Esophagus (tissue), 2 donors: ENCODE results near the gene CDYL2. TPM values are rescaled to one million over a fixed set of nuclear protein-coding genes. Genes with fewer than 3 reads are reported as not detected.
"Not testable (repeated sequence)": the region's sequence is repeated elsewhere in the genome, so short reads cannot be mapped to it uniquely, and the experiment has no call there.

ENCODE experiments used
- H3K27ac ChIP-seq, 2 donors: one replicate each; pipeline ENCODE4 v1.5.1; 2013; ENCODE audit warnings: low read depth in 2 of 2, mild to moderate bottlenecking in 2 of 2, inconsistent platforms in 1 of 2, low read length in 1 of 2, moderate library complexity in 1 of 2
- H3K27me3 ChIP-seq, 2 donors: one replicate each; pipeline ENCODE4 v1.6.1; 2013; ENCODE audit warnings: low read length in 2 of 2, control low read depth in 1 of 2, mild to moderate bottlenecking in 1 of 2; ENCODE audit not compliant: insufficient read depth in 2 of 2, control insufficient read depth in 1 of 2
- H3K36me3 ChIP-seq, 2 donors: one replicate each; pipeline ENCODE4 v1.6.1; 2013; ENCODE audit warnings: low read length in 1 of 2; ENCODE audit not compliant: control insufficient read depth in 2 of 2, insufficient read depth in 2 of 2
- H3K4me1 ChIP-seq, 2 donors: one replicate each; pipeline ENCODE4 v1.6.1; 2013; ENCODE audit warnings: low read length in 1 of 2; ENCODE audit not compliant: control insufficient read depth in 2 of 2, insufficient read depth in 2 of 2
- H3K4me3 ChIP-seq, 2 donors: one replicate each; pipeline ENCODE4 v1.5.1; 2013; ENCODE audit warnings: low read length in 2 of 2, mild to moderate bottlenecking in 2 of 2, low read depth in 1 of 2, moderate library complexity in 1 of 2
- H3K9me3 ChIP-seq, 2 donors: one replicate each; pipeline ENCODE4 v1.6.1; 2013; ENCODE audit warnings: mild to moderate bottlenecking in 2 of 2, low read depth in 1 of 2, low read length in 1 of 2, moderate library complexity in 1 of 2; ENCODE audit not compliant: control insufficient read depth in 2 of 2, insufficient read depth in 1 of 2
- WGBS, 2 donors: extraction: QIAGEN DNeasy Blood & Tissue Kit; methylation state at CpG; one replicate each; pipeline ENCODE4 v1.1.7; 2013; 5-methylcytosine and 5-hydroxymethylcytosine counted together
- polyA plus RNA-seq, 2 donors: library from polyadenylated mRNA; stranded (reverse); fragments of 200-250 nt; gene quantifications; one replicate each; pipeline ENCODE4 v1.2.3, GENCODE V29; 2013
- donor health status: healthy with polysubstance abuse.
- donor health status: Bipolar disorder and iron deficiency.

CDYL2 gene
- polyA plus RNA-seq, 2 donors = 0.39 to 0.65 TPM

DNA sequence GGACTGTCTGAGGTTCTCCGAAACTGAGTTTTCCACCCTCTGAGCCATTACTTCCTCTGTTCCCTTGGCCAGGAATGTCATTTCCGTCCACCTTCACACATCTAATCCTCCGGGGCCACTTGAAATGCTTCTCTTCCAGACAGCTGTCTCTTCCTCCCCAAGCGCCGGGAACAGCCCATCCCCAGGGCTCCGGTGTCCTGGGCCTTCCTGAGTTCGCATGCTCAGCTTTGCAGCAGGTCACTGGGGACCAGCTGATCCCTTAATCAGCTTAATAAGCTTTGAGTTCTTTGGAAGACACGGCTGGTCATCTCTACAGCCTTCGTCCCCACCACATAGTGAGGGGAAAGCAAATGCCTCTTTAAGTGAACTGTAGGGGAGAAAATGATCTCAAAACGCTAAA, 140.2 kb downstream of the CDYL2 start:
- H3K36me3 ChIP-seq = no peaks in the 10 kb centered on the region
- peaks cover 0 to 3% of the 10 kb centered on the region in 2 donors for H3K4me1 ChIP-seq
- H3K4me3 ChIP-seq = no peak overlapping the region
- no peak overlapping the region for H3K27ac ChIP-seq
- no peaks in the 10 kb centered on the region for H3K9me3 ChIP-seq
- WGBS, 2 donors = 79 to 89% methylated on average over 10 of the region's 10 CpGs
- no peaks in the 10 kb centered on the region for H3K27me3 ChIP-seq

GRCh38 chr16:80663078-80663477, 141.3 kb downstream of the CDYL2 start:
- Histone ChIP-seq H3K4me3 (no peak overlapping the region), H3K4me1 (peaks cover 0 to 3% of the 10 kb centered on the region in 2 donors), H3K27me3 (no peaks in the 10 kb centered on the region), H3K27ac (no peak overlapping the region), H3K9me3 (no peaks in the 10 kb centered on the region), H3K36me3 (no peaks in the 10 kb centered on the region)
- WGBS, 2 donors = 89 to 93% methylated on average over 1 of the region's 1 CpG

GRCh38 chr16:80659865-80660264, 144.5 kb downstream of the CDYL2 start:
- H3K4me3 ChIP-seq = no peak overlapping the region
- H3K27me3 ChIP-seq = no peaks in the 10 kb centered on the region
- no peaks in the 10 kb centered on the region for H3K9me3 ChIP-seq
- H3K36me3 ChIP-seq = no peaks in the 10 kb centered on the region
- no peaks in the 10 kb centered on the region for H3K4me1 ChIP-seq
- no peak overlapping the region for H3K27ac ChIP-seq
- 95 to 100% methylated on average over 1 of the region's 1 CpG for WGBS, 2 donors

DNA sequence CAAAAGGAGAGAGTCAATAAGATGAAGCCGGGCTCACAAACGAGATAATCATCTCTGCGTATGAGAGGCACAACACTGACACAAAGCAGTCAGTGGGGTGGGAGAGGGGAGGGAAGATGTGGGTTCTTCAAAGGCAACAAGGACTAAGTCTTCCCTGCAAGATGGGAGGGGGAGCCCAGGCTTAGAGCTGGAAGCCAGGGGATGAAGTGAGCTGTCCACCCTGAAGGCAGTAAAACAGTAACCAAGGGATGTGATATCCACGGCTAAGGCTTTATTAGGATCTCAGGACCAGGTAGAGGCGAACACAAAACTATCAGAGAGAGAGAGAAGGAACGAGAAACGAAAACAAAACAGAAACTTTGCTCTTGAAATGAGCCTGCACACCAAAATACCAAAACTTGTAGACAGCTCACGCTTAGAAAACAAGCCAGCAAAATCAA, 147.7 kb downstream of the CDYL2 start:
- WGBS, 2 donors = 50 to 67% methylated on average over 8 of the region's 8 CpGs
- Histone ChIP-seq H3K36me3 (no peaks in the 10 kb centered on the region), H3K4me1 (no peaks in the 10 kb centered on the region), H3K27me3 (no peaks in the 10 kb centered on the region), H3K9me3 (no peaks in the 10 kb centered on the region), H3K27ac (no peak overlapping the region), H3K4me3 (no peak overlapping the region)

DNA sequence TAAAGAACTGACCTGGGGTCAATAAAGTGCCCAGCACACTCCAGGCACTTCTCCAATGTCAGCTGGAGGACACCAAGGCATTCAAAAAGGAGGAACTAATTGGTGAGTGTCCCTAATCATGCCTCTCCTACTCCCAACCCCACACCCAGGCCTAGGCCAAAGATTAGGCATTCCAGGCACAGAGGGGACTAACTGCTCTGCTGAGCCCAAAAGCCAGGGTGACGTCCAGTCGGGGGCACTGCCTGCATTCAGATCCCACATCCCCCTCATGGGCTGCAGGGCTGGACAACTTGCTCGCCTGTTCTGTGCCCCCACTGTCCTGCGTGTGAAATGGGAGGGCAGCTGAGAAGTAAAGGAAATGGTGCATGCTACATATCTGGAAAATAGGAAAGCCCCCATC, 148.2 kb downstream of the CDYL2 start:
- Histone ChIP-seq H3K4me3 (no peak overlapping the region), H3K27ac (no peak overlapping the region), H3K36me3 (no peaks in the 10 kb centered on the region), H3K27me3 (no peaks in the 10 kb centered on the region), H3K9me3 (no peaks in the 10 kb centered on the region), H3K4me1 (no peaks in the 10 kb centered on the region)
- WGBS, 2 donors = 78 to 80% methylated on average over 4 of the region's 4 CpGs

DNA sequence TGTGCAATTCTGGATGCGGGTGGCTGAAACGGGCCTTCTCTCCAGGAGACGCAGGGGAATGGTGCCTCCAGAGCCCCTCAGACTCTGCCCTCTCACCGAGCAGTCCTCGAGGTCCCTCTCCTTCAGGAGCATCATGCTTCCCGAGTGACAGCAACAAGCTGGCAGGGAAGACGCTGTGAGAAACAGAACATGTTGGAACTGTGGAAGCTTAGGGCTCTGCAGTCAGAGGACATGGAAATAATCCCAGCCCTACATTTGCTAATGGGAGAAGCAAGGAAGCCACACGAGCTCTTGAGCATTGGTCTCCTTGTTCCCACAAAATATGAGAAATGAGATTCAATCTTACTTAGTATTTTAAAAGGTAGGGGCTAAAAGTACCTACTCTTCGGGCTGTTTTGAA, 148.6 kb downstream of the CDYL2 start:
- no peaks in the 10 kb centered on the region for H3K9me3 ChIP-seq
- no peaks in the 10 kb centered on the region for H3K36me3 ChIP-seq
- no peaks in the 10 kb centered on the region for H3K4me1 ChIP-seq
- H3K27ac ChIP-seq = no peak overlapping the region
- no peak overlapping the region for H3K4me3 ChIP-seq
- WGBS, 2 donors = 89 to 91% methylated on average over 9 of the region's 9 CpGs
- H3K27me3 ChIP-seq = no peaks in the 10 kb centered on the region

- Histone ChIP-seq H3K4me1 (no peaks in the 10 kb centered on the region), H3K9me3 (no peaks in the 10 kb centered on the region), H3K36me3 (no peaks in the 10 kb centered on the region), H3K4me3 (no peak overlapping the region), H3K27ac (no peak overlapping the region), H3K27me3 (no peaks in the 10 kb centered on the region)
- WGBS, 2 donors = 91 to 92% methylated on average over 14 of the region's 14 CpGs
Measured at GRCh38 chr16:80654094-80654862, 150.1 kb downstream of the CDYL2 start.

GRCh38 chr16:80652441-80652840, 152.0 kb downstream of the CDYL2 start:
- H3K27ac ChIP-seq = no peak overlapping the region
- no peaks in the 10 kb centered on the region for H3K27me3 ChIP-seq
- 76 to 80% methylated on average over 5 of the region's 5 CpGs for WGBS, 2 donors
- no peaks in the 10 kb centered on the region for H3K4me1 ChIP-seq
- H3K4me3 ChIP-seq = no peak overlapping the region
- no peaks in the 10 kb centered on the region for H3K9me3 ChIP-seq
- no peaks in the 10 kb centered on the region for H3K36me3 ChIP-seq

DNA sequence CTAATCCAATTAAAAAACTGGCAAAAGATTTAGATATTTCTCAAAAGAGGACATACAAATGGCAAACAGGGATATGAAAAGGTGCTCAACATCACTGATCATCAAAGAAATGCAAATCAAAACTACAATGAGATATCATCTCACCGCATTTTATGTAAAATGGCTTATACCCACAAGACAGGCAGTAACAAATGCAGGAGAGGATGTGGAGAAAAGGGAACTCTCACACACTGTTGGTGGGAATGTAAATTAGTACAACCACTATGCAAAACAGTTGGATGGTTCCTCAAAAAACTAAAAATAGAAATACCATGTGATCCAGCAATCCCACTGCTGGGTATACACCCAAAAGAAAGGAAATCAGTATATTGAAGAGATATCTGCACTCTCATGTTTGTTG, 154.1 kb downstream of the CDYL2 start:
- not testable (repeated sequence) for H3K27me3 ChIP-seq, H3K36me3 ChIP-seq, H3K4me1 ChIP-seq, H3K27ac ChIP-seq, H3K9me3 ChIP-seq, H3K4me3 ChIP-seq
- 89 to 91% methylated on average over 1 of the region's 1 CpG for WGBS, 2 donors

DNA sequence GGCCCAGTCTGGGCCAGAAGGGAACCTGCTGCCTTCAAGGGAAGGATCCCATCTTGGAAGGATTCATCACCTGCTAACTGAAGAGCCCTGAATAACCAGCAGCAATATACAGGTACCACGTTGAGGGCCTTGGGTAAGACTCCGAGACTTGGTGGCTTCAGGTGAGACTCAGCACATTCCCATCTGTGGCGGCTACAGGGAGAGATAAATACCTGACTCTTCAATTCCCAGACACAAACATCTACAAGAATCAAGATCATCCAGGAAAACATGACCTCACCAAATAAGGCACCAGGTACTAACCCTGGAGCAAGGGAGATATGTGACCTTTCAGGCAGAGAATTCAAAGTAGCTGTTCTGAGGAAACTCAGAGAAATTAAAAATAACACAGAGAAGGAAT, 164.1 kb downstream of the CDYL2 start:
- H3K36me3 ChIP-seq = no peaks in the 10 kb centered on the region
- H3K4me3 ChIP-seq = no peak overlapping the region
- no peaks in the 10 kb centered on the region for H3K27me3 ChIP-seq
- H3K27ac ChIP-seq = no peak overlapping the region
- 93 to 95% methylated on average over 3 of the region's 3 CpGs for WGBS, 2 donors
- H3K4me1 ChIP-seq = no peaks in the 10 kb centered on the region
- no peaks in the 10 kb centered on the region for H3K9me3 ChIP-seq
